ENCODE measurements around the gene TPD52L1.
A peak's percentile ranks its signal among the peaks of the same experiment; 100 is the strongest.

Gene TPD52L1

DNA sequence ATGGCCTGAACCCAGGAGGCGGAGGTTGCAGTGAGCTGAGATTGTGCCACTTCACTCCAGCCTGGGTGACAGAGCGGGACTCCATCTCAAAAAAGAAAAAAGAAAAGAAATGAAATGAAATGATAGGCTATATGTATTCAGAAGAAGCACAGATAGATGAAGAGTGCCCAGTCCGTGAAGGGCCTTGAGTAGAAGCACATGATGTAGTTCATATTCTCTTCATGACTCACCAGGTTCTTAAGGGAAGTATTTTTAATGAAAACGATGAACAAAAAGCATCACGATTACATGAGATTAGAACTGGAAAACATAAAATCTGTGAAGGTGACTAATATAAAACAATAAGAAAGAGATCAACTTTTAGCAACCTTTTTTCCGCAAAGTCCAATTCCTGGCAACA lies 29.8 kb downstream of the TPD52L1 start:
- TF ChIP-seq, protein P1, sequence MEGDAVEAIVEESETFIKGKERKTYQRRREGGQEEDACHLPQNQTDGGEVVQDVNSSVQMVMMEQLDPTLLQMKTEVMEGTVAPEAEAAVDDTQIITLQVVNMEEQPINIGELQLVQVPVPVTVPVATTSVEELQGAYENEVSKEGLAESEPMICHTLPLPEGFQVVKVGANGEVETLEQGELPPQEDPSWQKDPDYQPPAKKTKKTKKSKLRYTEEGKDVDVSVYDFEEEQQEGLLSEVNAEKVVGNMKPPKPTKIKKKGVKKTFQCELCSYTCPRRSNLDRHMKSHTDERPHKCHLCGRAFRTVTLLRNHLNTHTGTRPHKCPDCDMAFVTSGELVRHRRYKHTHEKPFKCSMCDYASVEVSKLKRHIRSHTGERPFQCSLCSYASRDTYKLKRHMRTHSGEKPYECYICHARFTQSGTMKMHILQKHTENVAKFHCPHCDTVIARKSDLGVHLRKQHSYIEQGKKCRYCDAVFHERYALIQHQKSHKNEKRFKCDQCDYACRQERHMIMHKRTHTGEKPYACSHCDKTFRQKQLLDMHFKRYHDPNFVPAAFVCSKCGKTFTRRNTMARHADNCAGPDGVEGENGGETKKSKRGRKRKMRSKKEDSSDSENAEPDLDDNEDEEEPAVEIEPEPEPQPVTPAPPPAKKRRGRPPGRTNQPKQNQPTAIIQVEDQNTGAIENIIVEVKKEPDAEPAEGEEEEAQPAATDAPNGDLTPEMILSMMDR (IDR thresholded peaks at IDR 0.05; ENCODE audit: low read depth, low read length, missing control alignments), result no peak
- no peak for DNase-seq (ENCODE audit: low read depth)
- no peak overlapping the region for H3K4me3 ChIP-seq (ENCODE audit: low read depth, low read length)

DNA sequence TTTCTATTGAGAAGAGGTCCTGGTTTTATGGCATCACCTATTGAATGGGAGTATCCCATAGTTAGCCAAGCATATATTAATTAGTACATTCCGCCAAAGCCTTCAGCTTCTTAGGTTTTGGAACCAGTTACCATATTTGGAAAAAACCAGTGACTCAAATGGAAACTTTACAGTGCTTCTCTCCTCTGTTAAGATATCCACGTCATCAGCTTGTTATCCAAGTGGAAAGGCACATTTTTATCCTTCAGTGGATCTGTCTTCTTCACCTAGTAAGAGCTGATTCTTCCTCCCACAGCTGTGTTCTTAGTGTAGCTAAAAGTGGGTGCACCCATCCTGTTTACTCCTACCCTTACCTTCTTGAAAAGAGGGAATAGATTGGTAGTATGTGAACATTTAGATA lies 34.5 kb downstream of the TPD52L1 start:
- no peak overlapping the region for H3K4me3 ChIP-seq (ENCODE audit: low read depth, low read length)
- no peak for DNase-seq (ENCODE audit: low read depth)
- TF ChIP-seq, protein P1 (IDR thresholded peaks at IDR 0.05; ENCODE audit: low read depth, low read length, missing control alignments), result no peak

DNA sequence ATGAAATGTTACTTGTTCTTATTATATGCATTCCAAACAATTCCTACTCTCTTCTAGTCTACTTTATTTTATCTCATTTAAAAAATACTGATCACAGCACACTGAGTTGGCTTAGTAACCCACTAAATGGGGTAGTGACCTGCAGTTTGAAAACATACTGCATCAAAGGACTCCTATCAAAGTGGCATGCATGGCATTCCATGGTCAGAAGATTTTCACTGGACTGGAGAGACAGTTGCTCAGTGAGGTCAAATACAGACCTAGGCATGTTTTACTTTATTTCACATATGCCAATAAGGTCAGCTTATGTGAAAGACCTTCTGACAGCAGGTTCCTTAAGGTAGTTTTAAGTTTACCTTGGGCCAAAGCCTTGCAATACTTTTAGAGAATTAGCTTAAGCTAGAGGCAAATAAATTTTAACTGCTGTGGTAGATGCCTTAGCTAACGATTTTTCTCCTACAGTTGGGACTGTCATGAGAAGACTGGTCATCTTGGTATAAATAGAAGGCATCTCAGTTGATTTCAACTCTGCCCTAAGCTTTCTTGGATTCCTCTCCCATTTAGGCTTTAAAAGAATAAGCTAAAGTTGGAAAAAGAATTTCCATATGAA lies 35.1 kb downstream of the TPD52L1 start:
- DNase-seq (ENCODE audit: low read depth), result no peak
- TF ChIP-seq, protein P1 (IDR thresholded peaks at IDR 0.05; ENCODE audit: low read depth, low read length, missing control alignments), result no peak

DNA sequence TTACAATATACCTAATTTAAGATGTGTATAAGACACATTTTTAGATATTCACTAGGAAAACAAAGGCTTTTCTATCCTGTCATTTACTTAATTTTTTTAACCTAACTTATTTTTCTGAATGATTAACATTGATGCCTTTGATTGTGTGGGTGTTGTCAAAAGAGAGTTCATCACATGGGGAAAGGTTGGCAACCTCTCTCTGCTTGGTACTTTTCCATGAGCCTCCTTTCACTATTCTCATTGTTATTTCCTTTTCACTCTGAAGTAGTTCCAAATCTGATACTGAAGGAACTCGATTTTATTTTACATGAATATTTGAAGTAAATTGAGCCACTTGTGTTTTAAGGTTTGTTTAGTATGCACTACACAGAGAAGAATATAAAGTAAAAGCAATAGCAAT lies 35.9 kb downstream of the TPD52L1 start:
- DNase-seq (ENCODE audit: low read depth), result no peak
- H3K4me3 ChIP-seq (ENCODE audit: low read depth, low read length), result no peak overlapping the region
- TF ChIP-seq, protein P1 (IDR thresholded peaks at IDR 0.05; ENCODE audit: low read depth, low read length, missing control alignments), result no peak

More for the DNA sequence above, 35.1 kb downstream of the TPD52L1 start:
- H3K4me3 ChIP-seq (ENCODE audit: low read depth, low read length), result no peak overlapping the region

DNA sequence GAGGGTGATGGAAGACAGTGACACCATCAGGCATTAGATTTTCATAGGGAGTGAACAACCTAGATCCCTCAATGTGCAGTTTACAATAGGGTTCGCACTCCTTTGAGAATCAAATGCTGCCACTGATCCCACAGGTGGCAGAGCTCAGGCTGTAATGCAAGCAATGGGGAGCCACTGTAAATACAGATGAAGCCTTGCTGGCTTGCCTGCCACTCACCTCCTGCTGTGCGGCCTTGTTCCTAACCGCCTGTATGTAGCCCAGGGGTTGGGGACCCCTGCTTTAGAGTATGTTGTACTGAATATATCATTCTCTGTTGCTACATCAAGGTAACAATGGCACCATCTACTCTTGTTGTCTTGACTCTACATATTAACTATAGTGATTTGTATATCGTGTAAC lies 37.1 kb downstream of the TPD52L1 start:
- TF ChIP-seq, protein P1 (IDR thresholded peaks at IDR 0.05; ENCODE audit: low read depth, low read length, missing control alignments), result no peak
- H3K4me3 ChIP-seq (ENCODE audit: low read depth, low read length), result no peak overlapping the region
- no peak for DNase-seq (ENCODE audit: low read depth)

DNA sequence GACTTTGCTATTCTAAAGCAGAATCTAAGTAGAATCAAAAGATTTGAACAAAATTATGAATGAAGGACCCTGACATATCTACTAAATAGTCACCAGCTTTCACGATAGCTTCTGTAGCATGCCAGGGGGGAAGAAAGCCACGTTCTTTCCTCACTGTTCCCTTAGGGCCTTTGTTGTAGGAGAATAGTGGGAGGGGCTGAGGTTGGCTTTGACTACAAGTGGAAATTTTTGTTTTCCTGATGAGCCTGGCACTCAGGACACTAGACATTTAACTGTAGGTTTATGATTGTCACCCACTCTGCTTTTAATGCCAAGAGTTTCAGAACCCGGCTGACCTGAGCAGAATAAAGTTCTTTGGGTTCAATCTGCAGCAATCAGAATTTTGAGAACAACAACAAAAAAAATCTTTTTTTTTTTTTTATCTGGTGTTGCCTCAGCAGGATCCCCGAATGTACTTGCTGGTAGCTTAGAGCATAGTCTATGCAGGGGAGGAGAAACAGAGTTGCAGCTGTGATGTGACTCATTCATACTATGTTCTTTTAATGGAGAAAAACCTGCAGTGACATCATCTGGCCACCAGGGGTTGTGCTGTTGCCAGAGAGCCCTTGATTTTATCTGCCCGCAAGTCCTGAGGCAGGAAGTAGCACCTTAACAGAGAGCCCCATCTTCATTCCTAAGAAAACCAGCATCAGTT lies 38.5 kb downstream of the TPD52L1 start:
- peak; percentile 21 for DNase-seq (ENCODE audit: low read depth)
- H3K4me3 ChIP-seq (ENCODE audit: low read depth, low read length), result no peak overlapping the region
- TF ChIP-seq, protein P1 (IDR thresholded peaks at IDR 0.05; ENCODE audit: low read depth, low read length, missing control alignments), result peak; percentile 85

DNA sequence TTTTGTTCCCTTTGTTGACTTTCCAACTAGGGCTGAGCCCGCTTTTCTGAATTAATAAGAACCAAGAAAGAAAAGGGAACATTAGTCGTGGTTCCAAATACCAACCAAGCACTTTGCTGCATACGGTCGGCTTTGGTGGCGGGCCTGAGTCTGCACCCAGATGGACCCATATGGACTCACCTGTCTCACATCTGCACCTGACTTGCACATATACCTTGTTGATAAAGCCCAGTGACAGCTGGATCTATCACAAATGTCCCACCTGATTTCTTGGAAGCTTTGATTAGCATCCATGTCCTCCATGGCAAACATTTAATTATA lies 39.0 kb downstream of the TPD52L1 start:
- TF ChIP-seq, protein P1 (IDR thresholded peaks at IDR 0.05; ENCODE audit: low read depth, low read length, missing control alignments), result no peak
- no peak overlapping the region for H3K4me3 ChIP-seq (ENCODE audit: low read depth, low read length)
- no peak for DNase-seq (ENCODE audit: low read depth)

Measured in GM12864 (cell line).